Hepatocyte (in vitro differentiated cells): ENCODE data around the gene OPCML.

Source experiments
- CTCF ChIP-seq: fragments of 200-600 bp; sonication (generic); IDR thresholded peaks from 2 replicates; pipeline ENCODE4 v1.5.1; 2016; ENCODE audit warnings: antibody characterized with exemption, mild to moderate bottlenecking; ENCODE audit not compliant: poor library complexity
- EZH2 ChIP-seq: fragments of 200-600 bp; sonication (generic); IDR thresholded peaks from 2 replicates; pipeline ENCODE4 v1.6.1; 2016; ENCODE audit warnings: antibody characterized with exemption, mild to moderate bottlenecking, borderline replicate concordance

- no peak for TF ChIP-seq CTCF
- TF ChIP-seq EZH2: no peak
These were observed 462.1 kb downstream of the OPCML start for GRCh38 chr11:133070021-133070713.
